ENCODE results near the gene STUB1.
A peak's percentile ranks its signal among the peaks of the same experiment; 100 is the strongest.

STUB1 gene

DNA sequence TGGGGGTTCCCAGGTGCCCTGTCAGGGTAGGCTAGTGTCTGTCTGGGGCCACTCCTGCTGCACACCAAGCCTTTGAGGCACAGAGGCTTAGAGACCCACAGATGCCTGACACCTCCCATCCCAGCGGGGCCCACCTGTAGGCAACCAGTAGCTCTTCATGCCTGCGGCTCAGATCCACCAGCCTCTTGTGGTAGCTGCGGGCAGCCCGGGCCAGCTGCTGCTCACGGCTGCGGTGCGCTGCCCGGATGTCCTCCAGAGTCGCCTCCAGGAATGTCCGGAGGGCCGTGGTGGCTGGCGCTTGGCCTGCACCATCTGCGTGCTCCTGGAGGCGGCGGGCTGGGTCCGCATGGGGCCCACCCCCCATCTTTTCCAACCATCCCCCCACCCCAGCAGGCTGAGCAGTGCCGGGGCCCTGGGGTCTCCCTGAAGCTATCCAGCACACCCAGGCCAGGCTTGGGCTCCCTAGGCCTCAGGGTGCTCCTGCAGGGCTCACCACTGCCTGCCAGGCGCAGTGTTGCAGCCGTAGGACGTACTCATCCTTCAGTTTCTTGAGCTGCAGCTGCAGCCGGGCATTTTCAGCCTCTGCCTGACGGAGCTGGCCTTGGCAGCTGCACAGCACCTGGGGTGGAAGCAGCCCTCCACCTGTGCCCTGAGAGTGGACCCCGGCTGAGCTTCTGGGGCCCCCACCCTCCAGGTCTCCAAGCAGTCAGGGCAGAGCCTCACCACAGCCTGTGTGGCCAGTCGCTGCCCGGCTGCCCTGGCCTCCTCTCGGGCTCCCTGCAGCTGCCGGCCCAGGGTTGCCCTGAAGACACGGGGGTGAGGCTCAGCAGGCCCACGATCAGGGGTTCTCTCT is 44.2 kb downstream of the STUB1 start:
- H4K20me1 ChIP-seq (ENCODE audit: insufficient read depth) = no peaks in the 10 kb centered on the region
- no peaks in the 10 kb centered on the region for H3K27me3 ChIP-seq (ENCODE audit: insufficient read depth, low read depth)
- H3K4me3 ChIP-seq (IDR thresholded peaks at IDR 0.05; ENCODE audit: insufficient read depth, low read depth, low read length) = no peak overlapping the region
- H3K79me2 ChIP-seq (ENCODE audit: insufficient read depth, low read depth) = no peaks in the 10 kb centered on the region
- no peak for TF ChIP-seq CTCF (conservative IDR thresholded peaks at IDR 0.05; ENCODE audit: low read depth, low read length)
- no peaks in the 10 kb centered on the region for H3K36me3 ChIP-seq (ENCODE audit: insufficient read depth)
- H2AFZ ChIP-seq (ENCODE audit: low read depth) = no peak overlapping the region
- no peak overlapping the region for H3K9ac ChIP-seq
- H3K4me1 ChIP-seq (ENCODE audit: low read depth, poor library complexity, severe bottlenecking) = peaks cover 52% of the 10 kb centered on the region
- H3K27ac ChIP-seq = no peak overlapping the region
- H3K4me2 ChIP-seq = peak overlapping the region; percentile 24; the same call in 1 of the 2 replicates

GRCh38 chr16:725041-725376 is 44.8 kb downstream of the STUB1 start:
- H3K79me2 ChIP-seq (ENCODE audit: insufficient read depth, low read depth) = no peaks in the 10 kb centered on the region
- no peak overlapping the region for H3K4me3 ChIP-seq (IDR thresholded peaks at IDR 0.05; ENCODE audit: insufficient read depth, low read depth, low read length)
- no peak overlapping the region for H2AFZ ChIP-seq (ENCODE audit: low read depth)
- peaks cover 46% of the 10 kb centered on the region for H3K4me1 ChIP-seq (ENCODE audit: low read depth, poor library complexity, severe bottlenecking)
- peak overlapping the region; percentile 17; the same call in 1 of the 2 replicates for H3K4me2 ChIP-seq
- no peak for TF ChIP-seq CTCF (conservative IDR thresholded peaks at IDR 0.05; ENCODE audit: low read depth, low read length)
- no peak overlapping the region for H3K9ac ChIP-seq
- no peaks in the 10 kb centered on the region for H3K27me3 ChIP-seq (ENCODE audit: insufficient read depth, low read depth)
- no peak overlapping the region for H3K27ac ChIP-seq
- no peaks in the 10 kb centered on the region for H3K36me3 ChIP-seq (ENCODE audit: insufficient read depth)
- H4K20me1 ChIP-seq (ENCODE audit: insufficient read depth) = no peaks in the 10 kb centered on the region

DNA sequence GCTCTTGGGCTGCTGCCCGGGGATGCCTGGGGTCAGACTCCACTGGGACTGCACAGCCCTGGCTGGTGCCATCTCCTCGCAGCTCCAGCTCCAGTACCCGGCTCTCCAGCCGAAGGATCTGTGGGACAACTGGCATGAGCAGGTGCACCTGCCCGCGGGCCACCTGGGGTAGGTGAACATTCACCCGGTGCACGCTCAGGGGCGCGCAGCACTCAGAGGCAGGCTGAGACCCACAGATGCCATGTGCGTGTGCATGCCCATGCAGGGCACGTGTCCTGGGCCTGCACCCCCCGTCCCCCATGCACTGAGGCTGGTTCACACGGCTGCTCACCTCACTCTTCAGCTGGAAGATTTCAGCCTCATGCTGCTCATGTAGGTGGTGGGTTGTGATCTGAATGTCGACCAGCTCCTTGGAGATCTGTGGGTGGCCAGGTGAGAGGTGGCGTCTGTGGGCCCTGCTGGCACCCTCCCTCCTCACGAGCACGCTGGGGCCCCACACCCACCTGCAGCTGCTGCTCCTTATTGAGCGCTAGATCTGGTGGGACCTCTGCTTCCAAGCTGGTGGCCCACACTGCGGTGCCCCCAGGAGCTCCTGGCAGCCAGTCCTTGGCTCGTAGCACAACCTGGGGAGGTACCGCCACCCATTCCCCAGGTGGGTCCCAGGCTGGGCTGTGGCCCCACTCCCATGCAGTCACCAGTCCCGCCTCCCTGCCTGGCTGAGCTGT is 45.4 kb downstream of the STUB1 start:
- Histone ChIP-seq H2AFZ (ENCODE audit: low read depth) (no peak overlapping the region), H3K36me3 (ENCODE audit: insufficient read depth) (no peaks in the 10 kb centered on the region), H3K27me3 (ENCODE audit: insufficient read depth, low read depth) (no peaks in the 10 kb centered on the region), H4K20me1 (ENCODE audit: insufficient read depth) (no peaks in the 10 kb centered on the region), H3K9ac (no peak overlapping the region), H3K27ac (no peak overlapping the region), H3K4me2 (peak overlapping the region; percentile 98; the same call in 1 of the 2 replicates), H3K4me1 (ENCODE audit: low read depth, poor library complexity, severe bottlenecking) (peaks cover 44% of the 10 kb centered on the region), H3K4me3 (IDR thresholded peaks at IDR 0.05; ENCODE audit: insufficient read depth, low read depth, low read length) (no peak overlapping the region), H3K79me2 (ENCODE audit: insufficient read depth, low read depth) (no peaks in the 10 kb centered on the region)
- TF ChIP-seq CTCF (conservative IDR thresholded peaks at IDR 0.05; ENCODE audit: low read depth, low read length) = no peak

- peaks cover 44% of the 10 kb centered on the region for H3K4me1 ChIP-seq (ENCODE audit: low read depth, poor library complexity, severe bottlenecking)
- no peak for TF ChIP-seq CTCF (conservative IDR thresholded peaks at IDR 0.05; ENCODE audit: low read depth, low read length)
- H4K20me1 ChIP-seq (ENCODE audit: insufficient read depth) = no peaks in the 10 kb centered on the region
- H3K36me3 ChIP-seq (ENCODE audit: insufficient read depth) = no peaks in the 10 kb centered on the region
- H3K4me2 ChIP-seq = peak overlapping the region; percentile 98
- 0 out of 2 replicates have a peak overlapping the region, but pooled peaks have one; percentile 9 for H3K9ac ChIP-seq
- no peak overlapping the region for H3K27ac ChIP-seq
- no peaks in the 10 kb centered on the region for H3K79me2 ChIP-seq (ENCODE audit: insufficient read depth, low read depth)
- H2AFZ ChIP-seq (ENCODE audit: low read depth) = no peak overlapping the region
- H3K27me3 ChIP-seq (ENCODE audit: insufficient read depth, low read depth) = no peaks in the 10 kb centered on the region
- no peak overlapping the region for H3K4me3 ChIP-seq (IDR thresholded peaks at IDR 0.05; ENCODE audit: insufficient read depth, low read depth, low read length)
These were observed 45.9 kb downstream of the STUB1 start for GRCh38 chr16:726188-726437.
